HepG2 (cell line): ENCODE measurements around the gene CLCN2. TPM values are rescaled to one million over a fixed set of nuclear protein-coding genes. Genes with fewer than 3 reads are reported as not detected.

Experiments
- ATAC-seq: fragments of 200-7000 bp; cut with Tn5 transposase; 3 replicates; pipeline ENCODE4 v1.9.1; 2020; ENCODE audit warnings: mild to moderate bottlenecking, moderate library complexity
- BruUV-seq: library from RNA; stranded (reverse); fragments of 400-500 nt; replicated peaks from 2 replicates; lab custom pipeline; 2021; lab: Mats Ljungman, UMichigan
- CTCF ChIA-PET: fragments of 300-600 bp; formaldehyde crosslinking; extraction: SDS; loops from one replicate; lab custom pipeline; 2021; ENCODE audit warnings: low total read pairs, inconsistent platforms, low intra/inter-chr PET ratio; lab: Yijun Ruan, JAX
- POLR2A ChIA-PET: fragments of 350-600 bp; sonication (Branson Sonifier 250); formaldehyde crosslinking; loops from one replicate; lab custom pipeline; 2020; ENCODE audit warnings: antibody characterized with exemption, inconsistent platforms; lab: Yijun Ruan, JAX
- DNase-seq: peaks from one replicate; pipeline ENCODE4 v3.0.0-alpha.2; 2015; ENCODE audit warnings: low spot score
- FAIRE-seq: peaks from 3 replicates; lab custom pipeline; 2011; peaks lifted over from hg19 to GRCh38; lab: Jason Lieb, UNC
- H2AFZ ChIP-seq: one replicate; pipeline ENCODE4 v1.6.1; 2011; ENCODE audit warnings: low read length, inconsistent platforms
- H3K27ac ChIP-seq: fragments of 300-600 bp; 3 replicates; pipeline ENCODE4 v1.8.0; 2011; ENCODE audit warnings: mixed run types, mild to moderate bottlenecking, mixed read lengths, low read length, inconsistent platforms; ENCODE audit not compliant: insufficient read depth; ENCODE audit errors: extremely low read length
- H3K27me3 ChIP-seq, 2 experiments: fragments of 200-600 bp in 1 of 2; 2 replicates in 1 of 2; 3 replicates in 1 of 2; pipeline versions ENCODE4 v1.6.0 to v1.8.0; 2011; ENCODE audit warnings: low read length in 2 of 2, mild to moderate bottlenecking in 2 of 2, moderate library complexity in 2 of 2, inconsistent platforms in 1 of 2; ENCODE audit not compliant: insufficient read depth in 2 of 2, control insufficient read depth in 1 of 2
- H3K36me3 ChIP-seq, 2 experiments: fragments of 200-600 bp in 1 of 2; replicated peaks in 1 of 2; 2 replicates in 1 of 2; 3 replicates in 1 of 2; pipeline versions ENCODE4 v1.5.1 to v1.8.0; 2011; ENCODE audit warnings: low read length in 2 of 2, inconsistent platforms in 1 of 2; ENCODE audit not compliant: insufficient read depth in 2 of 2, control insufficient read depth in 1 of 2
- H3K4me1 ChIP-seq: 2 replicates; pipeline ENCODE4 v1.5.1; 2012; ENCODE audit warnings: low read length, inconsistent platforms; ENCODE audit not compliant: insufficient read depth
- H3K4me2 ChIP-seq: 2 replicates; pipeline ENCODE4 v1.6.0; 2011; ENCODE audit warnings: low read depth, low read length, inconsistent platforms
- H3K4me3 ChIP-seq, 3 experiments: fragments of 200-600 bp in 1 of 3; sonication (generic), shearing (Covaris generic) in 1 of 3; replicated peaks in 1 of 3; 2 replicates each; pipeline ENCODE4 v1.5.1; 2011 to 2016; ENCODE audit warnings: low read length in 3 of 3, inconsistent platforms in 2 of 3, low read depth in 2 of 3, mild to moderate bottlenecking in 2 of 3, control low read depth in 1 of 3, mixed read lengths in 1 of 3; ENCODE audit not compliant: insufficient read depth in 1 of 3
- H3K79me2 ChIP-seq: one replicate; pipeline ENCODE4 v1.6.1; 2011; ENCODE audit warnings: low read length, inconsistent platforms; ENCODE audit not compliant: insufficient read depth
- H3K9ac ChIP-seq: 2 replicates; pipeline ENCODE4 v1.6.0; 2011; ENCODE audit warnings: mild to moderate bottlenecking, low read depth, low read length, inconsistent platforms; ENCODE audit not compliant: insufficient read depth
- H3K9me3 ChIP-seq: 2 replicates; pipeline ENCODE4 v1.5.1; 2012; ENCODE audit warnings: mild to moderate bottlenecking, low read length
- H4K20me1 ChIP-seq: 2 replicates; pipeline ENCODE4 v1.6.0; 2011; ENCODE audit warnings: inconsistent platforms, mild to moderate bottlenecking, low read length, moderate library complexity; ENCODE audit not compliant: insufficient read depth
- ARNTL ChIP-seq: sonication (generic); formaldehyde crosslinking; IDR thresholded peaks from 2 replicates; pipeline ENCODE4 v1.4.0; 2020; ENCODE audit warnings: mild to moderate bottlenecking, missing genetic modification reagents
- CREBL2 ChIP-seq: sonication (generic); formaldehyde crosslinking; IDR thresholded peaks from 2 replicates; pipeline ENCODE4 v1.8.1; 2023; ENCODE audit warnings: missing genetic modification reagents, mild to moderate bottlenecking, borderline replicate concordance
- EP300 ChIP-seq, 3 experiments: sonication (generic) in 1 of 3; formaldehyde crosslinking in 1 of 3; IDR thresholded peaks; 2 replicates each; pipeline versions ENCODE4 v1.5.1 to v1.6.1; 2011 to 2020; ENCODE audit warnings: low read depth in 2 of 3, low read length in 2 of 3, borderline replicate concordance in 1 of 3, improper control_type of control experiment in 1 of 3, mild to moderate bottlenecking in 1 of 3, missing genetic modification reagents in 1 of 3, moderate library complexity in 1 of 3
- MATR3 ChIP-seq: sonication (generic); formaldehyde crosslinking; IDR thresholded peaks from 2 replicates; pipeline ENCODE4 v1.4.0; 2020; ENCODE audit warnings: missing genetic modification reagents
- MXD4 ChIP-seq: IDR thresholded peaks from 2 replicates; pipeline ENCODE4 v1.6.1; 2016; ENCODE audit warnings: mild to moderate bottlenecking, missing biosample characterization, missing genetic modification reagents
- PAF1 ChIP-seq: IDR thresholded peaks from 2 replicates; pipeline ENCODE4 v1.6.1; 2016; ENCODE audit warnings: missing genetic modification reagents, missing compliant biosample characterization
- RAD21 ChIP-seq: fragments of 450-650 bp; formaldehyde crosslinking; IDR thresholded peaks from 2 replicates; pipeline ENCODE4 v1.5.0; 2020; ENCODE audit warnings: mild to moderate bottlenecking
- RBM39 ChIP-seq: fragments of 200-400 bp; formaldehyde crosslinking; IDR thresholded peaks from one replicate; pipeline ENCODE4 v1.6.1; 2018; ENCODE audit warnings: antibody characterized with exemption, mild to moderate bottlenecking, low read depth, low read length; ENCODE audit not compliant: poor library complexity, severe bottlenecking
- SIN3A ChIP-seq: IDR thresholded peaks from 2 replicates; pipeline ENCODE4 v1.6.1; 2011; ENCODE audit warnings: low read depth, mild to moderate bottlenecking, control low read depth, low read length, borderline replicate concordance
- SP140L ChIP-seq: sonication (generic); formaldehyde crosslinking; IDR thresholded peaks from 2 replicates; pipeline ENCODE4 v1.4.0; 2020; ENCODE audit warnings: missing genetic modification reagents, borderline replicate concordance
- SPEN ChIP-seq: sonication (generic); formaldehyde crosslinking; IDR thresholded peaks from 2 replicates; pipeline ENCODE4 v1.5.1; 2020; ENCODE audit warnings: low read depth, mild to moderate bottlenecking, missing genetic modification reagents
- ZNF230 ChIP-seq: sonication (generic); formaldehyde crosslinking; IDR thresholded peaks from 2 replicates; pipeline ENCODE4 v1.4.0; 2020; ENCODE audit warnings: mild to moderate bottlenecking, missing genetic modification reagents
- ZNF276 ChIP-seq: sonication (generic); formaldehyde crosslinking; IDR thresholded peaks from 2 replicates; pipeline ENCODE4 v1.4.0; 2020; ENCODE audit warnings: mild to moderate bottlenecking, low read depth, missing genetic modification reagents
- ZNF556 ChIP-seq: sonication (generic); formaldehyde crosslinking; IDR thresholded peaks from 2 replicates; pipeline ENCODE4 v1.4.0; 2020; ENCODE audit warnings: mild to moderate bottlenecking, missing genetic modification reagents, borderline replicate concordance
- ZNF558 ChIP-seq: sonication (generic); formaldehyde crosslinking; IDR thresholded peaks from 2 replicates; pipeline ENCODE4 v1.9.0; 2022; ENCODE audit warnings: mild to moderate bottlenecking, missing genetic modification reagents, borderline replicate concordance
- ZNF574 ChIP-seq: sonication (generic); formaldehyde crosslinking; IDR thresholded peaks from 2 replicates; pipeline ENCODE4 v1.4.0; 2020; ENCODE audit warnings: missing genetic modification reagents
- WGBS: methylation state at CpG from one replicate; pipeline ENCODE4 v1.1.6; 2017; ENCODE audit warnings: low lambda C conversion rate; 5-methylcytosine and 5-hydroxymethylcytosine counted together
- in situ Hi-C: cut with HindIII; loops from 2 replicates; pipeline ENCODE4 v1.10.0; 2017; ENCODE audit warnings: low pct_unique_long_range_greater_than_20kb; ENCODE audit not compliant: extremely low pct_ligation_motif_present
- intact Hi-C: fragments of 100-400 bp; cut with micrococcal nuclease; formaldehyde crosslinking; loops from one replicate; pipeline ENCODE4 v1.10.0; 2022; ENCODE audit not compliant: unreplicated experiment
- polyA plus RNA-seq, 8 experiments: library from polyadenylated mRNA; depleted of rRNA in 3 of 8; stranded (reverse) in 7 of 8; unstranded in 1 of 8; fragments of >200 nt; fragmentation: Illumina TruSeq in 4 of 8; extraction: Trizol in 4 of 8; gene quantifications; 2 replicates each; pipeline versions ENCODE4 v1.2.1 to v1.2.3, GENCODE V29; 2011 to 2016; ENCODE audit warnings: low read depth in 4 of 8, missing spikeins in 1 of 8, mixed read lengths in 1 of 8; ENCODE audit not compliant: insufficient read depth in 1 of 8
- total RNA-seq, 5 experiments: library from RNA; depleted of rRNA; stranded (reverse); fragments of >200 nt; fragmentation: Illumina TruSeq; extraction: Trizol; gene quantifications; 2 replicates each; pipeline ENCODE4 v1.2.3, GENCODE V29; 2016; ENCODE audit warnings: low read depth in 1 of 5

Gene CLCN2
- total and polyA plus RNA-seq, 2 of the 13 experiments (the other 11 are each of a cell fraction or from before 2014, with no cell fraction given) = 11.4 to 13.5 TPM

GRCh38 chr3:184335291-184335660 lies 26.1 kb downstream of the CLCN2 start:
- H3K27me3 ChIP-seq = no peaks in the 10 kb centered on the region; a peak in 1 of 5 replicates
- intact Hi-C loops = no loop called here
- H4K20me1 ChIP-seq = peaks cover 19% of the 10 kb centered on the region; the same call in 1 of the 2 replicates
- BruUV-seq = no TSS peak
- peaks cover 18% of the 10 kb centered on the region for H3K4me1 ChIP-seq
- H3K4me2 ChIP-seq = peak overlapping the region; percentile 94
- in situ Hi-C loops = no loop called here
- peak overlapping the region; percentile 67 to 94 (median 80); a peak in 5 of 6 replicates for H3K4me3 ChIP-seq
- CTCF ChIA-PET = no interaction called here
- H3K9ac ChIP-seq = peak overlapping the region; percentile 91
- no peaks in the 10 kb centered on the region for H3K9me3 ChIP-seq
- TF ChIP-seq ZNF556 (CRISPR knock-in tag) (0 out of 2 replicates have a peak, but pooled peaks have one; percentile 16), MXD4 (CRISPR knock-in tag) (no peak), PAF1 (peak; percentile 89; the same call in 1 of the 2 replicates), CREBL2 (CRISPR knock-in tag) (no peak), SIN3A (peak; percentile 2; the same call in 1 of the 2 replicates), SP140L (CRISPR knock-in tag) (0 out of 2 replicates have a peak, but pooled peaks have one; percentile 21), MATR3 (CRISPR knock-in tag) (no peak), RAD21 (CRISPR knock-in tag) (no peak), EP300 (IDR thresholded peaks at IDR 0.05; ENCODE audit: low read depth in 2 of 2, low read length in 2 of 2) (peak in 1 of 2 experiments; percentile 2; a peak in 1 of 4 replicates), EP300 (CRISPR knock-in tag; IDR thresholded peaks at IDR 0.05; ENCODE audit: borderline replicate concordance) (no peak), ZNF574 (CRISPR knock-in tag) (no peak), RBM39 (no peak), ARNTL (CRISPR knock-in tag) (0 out of 2 replicates have a peak, but pooled peaks have one; percentile 39), SPEN (CRISPR knock-in tag) (no peak), ZNF558 (CRISPR knock-in tag) (0 out of 2 replicates have a peak, but pooled peaks have one; percentile 17), ZNF230 (CRISPR knock-in tag) (0 out of 2 replicates have a peak, but pooled peaks have one; percentile 26), ZNF276 (CRISPR knock-in tag) (0 out of 2 replicates have a peak, but pooled peaks have one; percentile 33)
- no peak for DNase-seq
- peaks cover 23 to 41% of the 10 kb centered on the region in 2 experiments for H3K36me3 ChIP-seq
- H2AFZ ChIP-seq = no peak overlapping the region
- no peak for FAIRE-seq
- POLR2A ChIA-PET = interaction anchor here (0.7 to 1.0 kb wide), 2 partner anchors 9 to 10 kb away, joined by 3 to 5 read pairs; no protein-coding TSS in a partner anchor
- H3K79me2 ChIP-seq = peaks cover 16% of the 10 kb centered on the region
- ATAC-seq = peak; percentile 13
- peak overlapping the region; percentile 84 for H3K27ac ChIP-seq
- 74% methylated on average over 4 of the region's 4 CpGs for WGBS
